Esophagus muscularis mucosa (tissue), 4 donors: ENCODE results near the gene SYTL2. TPM values are rescaled to one million over a fixed set of nuclear protein-coding genes. Genes with fewer than 3 reads are reported as not detected.

Experiments
- DNase-seq: peaks from one replicate; pipeline ENCODE4 v3.0.0-alpha.2; 2017; ENCODE audit errors: extremely low spot score
- H3K27ac ChIP-seq, 4 donors: fragments of 200-600 bp; sonication (generic); replicated peaks in 1 of 4; 1 replicate in 3 of 4; 2 replicates in 1 of 4; pipeline ENCODE4 v1.5.1; 2016 to 2019; ENCODE audit warnings: mild to moderate bottlenecking in 1 of 4
- H3K27me3 ChIP-seq, 4 donors: fragments of 200-600 bp; sonication (generic); one replicate each; pipeline versions ENCODE4 v1.5.1 to v1.6.0; 2016 to 2019
- H3K36me3 ChIP-seq, 4 donors: fragments of 200-600 bp; sonication (generic); one replicate each; pipeline ENCODE4 v1.5.1; 2016 to 2019
- H3K4me1 ChIP-seq, 4 donors: fragments of 200-600 bp; sonication (generic); one replicate each; pipeline ENCODE4 v1.5.1; 2016 to 2019
- H3K4me3 ChIP-seq, 4 donors: fragments of 200-600 bp; sonication (generic); 1 replicate in 2 of 4; 2 replicates in 2 of 4; pipeline ENCODE4 v1.5.1; 2016 to 2019; ENCODE audit warnings: mild to moderate bottlenecking in 4 of 4, moderate library complexity in 1 of 4
- H3K9me3 ChIP-seq, 4 donors: fragments of 200-600 bp; sonication (generic); 1 replicate in 3 of 4; 2 replicates in 1 of 4; pipeline ENCODE4 v1.5.1; 2016 to 2019
- CTCF ChIP-seq, 3 experiments: fragments of 200-600 bp in 2 of 3; fragments of 450-650 bp in 1 of 3; sonication (generic) in 2 of 3; IDR thresholded peaks; one replicate each; pipeline ENCODE4 v1.5.1; 2017 to 2019; ENCODE audit warnings: antibody characterized with exemption in 3 of 3, mild to moderate bottlenecking in 2 of 3, moderate library complexity in 1 of 3
- EP300 ChIP-seq: sonication (generic); formaldehyde crosslinking; IDR thresholded peaks from one replicate; pipeline ENCODE4 v1.6.1; 2017; ENCODE audit warnings: antibody characterized with exemption
- POLR2A ChIP-seq: fragments of 450-650 bp; IDR thresholded peaks from one replicate; pipeline ENCODE4 v1.6.1; 2017; ENCODE audit warnings: antibody characterized with exemption, moderate library complexity, mild to moderate bottlenecking, low read depth
- POLR2AphosphoS5 ChIP-seq, 2 donors: sonication (generic); formaldehyde crosslinking; IDR thresholded peaks; one replicate each; pipeline ENCODE4 v1.6.1; 2017; ENCODE audit warnings: antibody characterized with exemption in 2 of 2
- WGBS: methylation state at CpG from one replicate; pipeline ENCODE4 v1.1.5; 2018; 5-methylcytosine and 5-hydroxymethylcytosine counted together
- intact Hi-C: fragments of 100-400 bp; cut with DNase I; formaldehyde crosslinking; loops from one replicate; pipeline ENCODE4 v1.15.1; 2023
- total RNA-seq, 4 donors: library from RNA; depleted of rRNA; stranded (reverse); fragments of >200 nt; gene quantifications; one replicate each; pipeline versions ENCODE4 v1.1.0 to v1.2.1, GENCODE V29; 2016

SYTL2 gene
- total RNA-seq, 4 donors from 2014 or later = 7.1 to 10.4 (median 8.8) TPM

GRCh38 chr11:85826116-85826855 is 15.3 kb upstream of the SYTL2 start:
- no peak overlapping the region for H3K4me3 ChIP-seq
- WGBS = 74% methylated on average over 7 of the region's 7 CpGs
- no peaks in the 10 kb centered on the region for H3K9me3 ChIP-seq
- no peak overlapping the region for H3K27ac ChIP-seq
- intact Hi-C loops = no loop called here
- no peaks in the 10 kb centered on the region for H3K36me3 ChIP-seq
- H3K27me3 ChIP-seq = no peaks in the 10 kb centered on the region
- H3K4me1 ChIP-seq = peaks cover 0 to 18% (median 12%) of the 10 kb centered on the region in 4 donors
- no peak for DNase-seq
- TF ChIP-seq POLR2AphosphoS5 (IDR thresholded peaks at IDR 0.05) (no peak), POLR2A (no peak), EP300 (no peak), CTCF (IDR thresholded peaks at IDR 0.05) (peak in 2 of 3 experiments; percentile 6 to 36)

- 61% methylated on average over 3 of the region's 3 CpGs for WGBS
- no peak for TF ChIP-seq CTCF (IDR thresholded peaks at IDR 0.05)
- no peak for TF ChIP-seq POLR2A
- no peak for TF ChIP-seq POLR2AphosphoS5 (IDR thresholded peaks at IDR 0.05)
These were observed 14.7 kb upstream of the SYTL2 start for GRCh38 chr11:85825616-85826015.

GRCh38 chr11:85823816-85824215 is 12.9 kb upstream of the SYTL2 start:
- no peak for TF ChIP-seq POLR2AphosphoS5 (IDR thresholded peaks at IDR 0.05)
- no peaks in the 10 kb centered on the region for H3K27me3 ChIP-seq
- peaks cover 0 to 18% (median 12%) of the 10 kb centered on the region in 4 donors for H3K4me1 ChIP-seq
- intact Hi-C loops = no loop called here
- WGBS = 88% methylated on average over 2 of the region's 2 CpGs
- no peak overlapping the region for H3K27ac ChIP-seq
- H3K9me3 ChIP-seq = no peaks in the 10 kb centered on the region
- H3K36me3 ChIP-seq = no peaks in the 10 kb centered on the region
- DNase-seq = no peak
- no peak overlapping the region for H3K4me3 ChIP-seq

More at GRCh38 chr11:85825616-85826015, 14.7 kb upstream of the SYTL2 start:
- no peaks in the 10 kb centered on the region for H3K27me3 ChIP-seq
- no peak overlapping the region for H3K4me3 ChIP-seq
- H3K36me3 ChIP-seq = no peaks in the 10 kb centered on the region
- H3K27ac ChIP-seq = no peak overlapping the region
- H3K4me1 ChIP-seq = peaks cover 0 to 18% (median 12%) of the 10 kb centered on the region in 4 donors
- no peak for DNase-seq
- H3K9me3 ChIP-seq = no peaks in the 10 kb centered on the region
- intact Hi-C loops = no loop called here

GRCh38 chr11:85822814-85823213 is 11.9 kb upstream of the SYTL2 start:
- Histone ChIP-seq H3K27me3 (no peaks in the 10 kb centered on the region), H3K4me1 (peaks cover 0 to 14% (median 7%) of the 10 kb centered on the region in 4 donors), H3K36me3 (no peaks in the 10 kb centered on the region), H3K9me3 (no peaks in the 10 kb centered on the region), H3K4me3 (no peak overlapping the region), H3K27ac (no peak overlapping the region)
- TF ChIP-seq POLR2A (no peak), CTCF (IDR thresholded peaks at IDR 0.05) (no peak), EP300 (no peak), POLR2AphosphoS5 (IDR thresholded peaks at IDR 0.05) (no peak)
- intact Hi-C loops = no loop called here
- DNase-seq = no peak
- WGBS = 95% methylated on average over 3 of the region's 3 CpGs

- no peak for TF ChIP-seq POLR2A
- Histone ChIP-seq H3K9me3 (no peaks in the 10 kb centered on the region), H3K4me3 (no peak overlapping the region), H3K27me3 (no peaks in the 10 kb centered on the region), H3K4me1 (peaks cover 0 to 6% (median 0%) of the 10 kb centered on the region in 4 donors), H3K27ac (no peak overlapping the region), H3K36me3 (no peaks in the 10 kb centered on the region)
- 95% methylated on average over 1 of the region's 1 CpG for WGBS
- intact Hi-C loops = no loop called here
- DNase-seq = no peak
These were observed 10.7 kb upstream of the SYTL2 start for GRCh38 chr11:85821636-85822035.

GRCh38 chr11:85819441-85819840 is 8.5 kb upstream of the SYTL2 start:
- Histone ChIP-seq H3K9me3 (no peaks in the 10 kb centered on the region), H3K27ac (no peak overlapping the region), H3K27me3 (no peaks in the 10 kb centered on the region), H3K4me1 (no peaks in the 10 kb centered on the region), H3K36me3 (no peaks in the 10 kb centered on the region), H3K4me3 (no peak overlapping the region)
- no peak for DNase-seq
- intact Hi-C loops = no loop called here
- no peak for TF ChIP-seq CTCF (IDR thresholded peaks at IDR 0.05)
- no peak for TF ChIP-seq POLR2AphosphoS5 (IDR thresholded peaks at IDR 0.05)
- no peak for TF ChIP-seq EP300
- TF ChIP-seq POLR2A = no peak
